Activated gamma-delta T cell treated with Interleukin-2 at 50 U/mL for 16 hours (primary cell): ENCODE measurements around the gene MYL6.
"Not testable (repeated sequence)": the region's sequence is repeated elsewhere in the genome, so short reads cannot be mapped to it uniquely, and the experiment has no call there.

ENCODE experiments used
- DNase-seq: peaks from one replicate; pipeline ENCODE4 v3.0.0-alpha.2; 2020

MYL6 gene

GRCh38 chr12:56129942-56130495 is 28.1 kb upstream of the MYL6 start:
- DNase-seq, result no peak

- no peak for DNase-seq
Measured at GRCh38 chr12:56130876-56131275, 27.3 kb upstream of the MYL6 start.

- no peak for DNase-seq
Measured at GRCh38 chr12:56134897-56135296, 23.3 kb upstream of the MYL6 start.

- DNase-seq, result no peak
Measured at GRCh38 chr12:56137853-56138571, 20.1 kb upstream of the MYL6 start.

GRCh38 chr12:56141946-56142784 is 16.0 kb upstream of the MYL6 start:
- no peak for DNase-seq

GRCh38 chr12:56143217-56143616 is 14.9 kb upstream of the MYL6 start:
- no peak for DNase-seq

GRCh38 chr12:56143870-56144269 is 14.3 kb upstream of the MYL6 start:
- no peak for DNase-seq

- no peak for DNase-seq
Measured at GRCh38 chr12:56145217-56145616, 12.9 kb upstream of the MYL6 start.

GRCh38 chr12:56146492-56147460 is 11.4 kb upstream of the MYL6 start:
- DNase-seq, result no peak

GRCh38 chr12:56150563-56150962 is 7.6 kb upstream of the MYL6 start:
- no peak for DNase-seq

- peak; percentile 64 for DNase-seq
Measured at GRCh38 chr12:56151672-56152131, 6.5 kb upstream of the MYL6 start.

GRCh38 chr12:56152132-56152755 is 5.9 kb upstream of the MYL6 start, which contains the start of gene MYL6B:
Gene MYL6B, plus strand, starts transcription at chr12:56152587. Its CDS starts 1,332 bp downstream, at chr12:56153919.
- peak; percentile 92 for DNase-seq

- DNase-seq, result no peak
Measured at GRCh38 chr12:56152756-56153677, 5.1 kb upstream of the MYL6 start.

- DNase-seq, result no peak
Measured at GRCh38 chr12:56153678-56154065, 4.5 kb upstream of the MYL6 start.

- DNase-seq, result no peak
Measured at GRCh38 chr12:56154246-56154771, 3.9 kb upstream of the MYL6 start.

GRCh38 chr12:56154818-56155217 is 3.3 kb upstream of the MYL6 start:
- no peak for DNase-seq

GRCh38 chr12:56155256-56155845 is 2.8 kb upstream of the MYL6 start:
- DNase-seq, result no peak

GRCh38 chr12:56156464-56157200 is 1.5 kb upstream of the MYL6 start:
- DNase-seq, result not testable (repeated sequence)
